GM19023 (cell line): ENCODE data around the gene CASP5.
"Not testable (repeated sequence)": the region's sequence is repeated elsewhere in the genome, so short reads cannot be mapped to it uniquely, and the experiment has no call there.

Experiments
- ATAC-seq: cut with Tn5 transposase; IDR thresholded peaks from one replicate; pipeline ENCODE4 v1.9.1; 2021; ENCODE audit warnings: mild to moderate bottlenecking, moderate library complexity; ENCODE audit not compliant: unreplicated experiment

CASP5 gene

DNA sequence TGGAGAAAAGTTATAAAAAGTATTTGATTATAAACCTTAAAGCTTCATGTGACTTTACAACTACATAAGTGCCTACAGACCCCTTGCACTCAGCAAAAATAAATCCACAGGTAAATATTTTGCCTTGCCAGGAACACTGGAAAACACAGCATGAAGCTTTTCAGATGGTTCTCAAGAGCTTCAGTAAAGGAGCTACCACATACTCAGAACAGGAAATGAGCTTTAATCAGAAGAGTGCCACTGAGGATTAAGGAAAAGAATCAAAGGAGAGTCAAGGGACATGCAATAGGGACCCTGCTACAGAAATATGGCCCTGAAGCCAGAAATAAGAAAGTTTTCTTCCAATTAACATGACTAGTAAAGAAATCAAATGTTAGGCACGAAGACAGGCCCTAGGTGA lies 10.8 kb upstream of the CASP5 start:
- no peak for ATAC-seq

DNA sequence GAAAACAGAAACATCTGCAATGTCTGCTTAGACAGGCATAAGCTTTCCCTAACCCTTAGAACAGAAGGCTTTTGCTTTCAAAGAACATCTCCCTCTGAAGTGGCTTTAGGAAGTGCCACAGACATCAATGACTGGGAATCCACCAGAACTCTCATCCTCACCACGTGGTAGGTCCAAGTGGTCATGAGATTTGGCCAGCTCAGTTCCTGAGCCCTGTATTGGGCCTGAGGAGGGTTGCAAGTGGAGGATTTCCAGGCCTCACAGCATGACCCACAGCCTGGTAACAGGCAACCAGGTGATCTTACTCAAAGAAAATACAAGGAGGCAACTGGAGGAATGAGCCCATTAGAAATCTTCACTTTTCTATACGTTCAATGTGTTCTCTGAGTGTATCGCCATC lies 10.4 kb upstream of the CASP5 start:
- no peak for ATAC-seq

DNA sequence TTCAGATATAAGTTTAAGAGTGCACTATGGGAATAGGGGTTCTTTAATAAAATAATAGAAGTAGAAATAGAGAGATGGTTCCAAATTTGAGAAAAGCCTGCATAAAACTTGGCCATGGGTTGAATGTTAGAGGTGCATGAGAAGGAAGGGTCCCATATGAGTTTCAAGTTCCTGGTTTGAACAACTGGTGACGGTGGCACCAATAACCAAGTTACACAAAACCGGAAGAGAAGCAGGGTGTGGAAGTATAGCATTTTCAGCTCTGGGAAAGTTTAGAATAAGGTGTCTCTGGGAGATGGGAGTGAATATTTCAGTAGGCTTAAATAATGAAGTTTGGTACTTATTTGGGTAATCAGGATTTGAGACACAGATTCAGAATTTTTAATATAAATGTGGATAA lies 9.5 kb upstream of the CASP5 start:
- ATAC-seq = no peak

DNA sequence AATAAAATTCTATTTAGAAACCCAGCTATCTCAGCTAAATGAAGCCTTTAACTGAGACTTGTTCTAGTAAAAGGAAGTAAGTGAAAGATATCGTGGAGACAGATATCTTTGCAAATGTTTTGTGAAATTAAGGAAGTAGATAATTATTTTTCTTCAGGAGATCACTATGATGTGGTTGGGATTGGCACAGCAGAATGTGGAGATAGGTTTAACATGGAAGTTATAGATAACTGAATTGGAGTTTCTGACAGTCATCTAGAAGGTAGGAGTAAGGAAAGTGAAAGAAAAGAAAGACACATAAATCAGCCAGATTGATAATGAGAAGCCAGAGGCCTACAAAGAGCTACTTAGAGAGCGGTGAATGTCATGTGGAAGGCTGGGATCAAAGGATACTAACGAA lies 4.7 kb upstream of the CASP5 start:
- ATAC-seq = no peak

DNA sequence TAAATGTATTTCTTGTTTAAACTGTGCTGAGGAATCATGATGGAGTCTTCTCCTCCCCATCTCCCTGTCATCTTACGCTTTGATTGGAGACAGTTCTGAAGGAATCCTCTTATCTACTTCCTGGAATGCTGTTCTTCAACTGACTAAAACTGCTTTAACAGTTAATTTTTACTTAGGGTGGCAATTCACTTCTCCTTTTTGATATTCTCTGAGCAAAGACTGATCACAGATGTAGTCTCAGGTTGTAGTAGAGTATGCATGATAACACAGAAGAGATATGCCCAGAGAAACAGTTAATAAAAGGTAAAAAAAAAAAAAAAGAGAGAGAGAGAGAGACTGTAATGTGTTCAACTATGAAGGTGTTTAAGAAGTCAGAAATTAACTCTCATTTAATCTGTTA lies 1.4 kb upstream of the CASP5 start:
- ATAC-seq = no peak

DNA sequence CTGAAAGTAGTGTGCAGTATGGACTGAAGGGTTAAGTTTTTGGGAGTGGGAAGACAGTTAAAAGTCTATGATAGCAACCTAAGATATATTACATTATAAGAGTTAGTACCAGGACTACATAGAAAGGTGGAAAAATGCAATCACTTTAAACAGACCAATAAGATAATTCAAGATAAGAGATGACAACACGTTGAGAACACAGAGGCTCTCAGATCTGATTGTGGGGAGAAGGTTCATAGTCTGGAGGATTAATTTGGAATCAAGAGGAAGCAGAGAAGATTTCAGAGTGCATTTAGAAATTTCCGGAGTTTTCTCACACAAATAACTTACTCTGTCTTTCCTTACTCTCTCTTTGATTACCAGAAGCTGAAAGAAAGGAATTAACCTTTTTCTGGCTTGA lies 441 bp downstream of the CASP5 start:
- ATAC-seq = no peak

DNA sequence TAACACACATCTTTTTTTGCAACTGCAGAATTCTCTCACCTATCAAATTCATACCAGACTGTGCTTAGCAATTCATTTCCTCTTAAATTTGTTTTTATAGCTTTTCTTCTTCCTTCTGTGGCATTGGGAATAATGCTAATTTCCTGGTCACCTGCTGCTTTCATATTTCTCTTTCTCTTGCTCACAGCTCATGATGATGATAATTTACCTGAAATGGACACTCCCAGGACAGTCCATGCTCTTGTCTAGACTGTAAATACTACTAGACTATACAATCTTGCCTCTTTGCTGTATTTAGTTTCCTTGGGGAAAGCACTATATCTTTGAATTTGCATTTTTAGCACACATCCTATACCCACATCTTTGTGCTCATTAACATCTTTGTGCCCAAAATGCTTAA lies 15.5 kb downstream of the CASP5 start:
- ATAC-seq = no peak

DNA sequence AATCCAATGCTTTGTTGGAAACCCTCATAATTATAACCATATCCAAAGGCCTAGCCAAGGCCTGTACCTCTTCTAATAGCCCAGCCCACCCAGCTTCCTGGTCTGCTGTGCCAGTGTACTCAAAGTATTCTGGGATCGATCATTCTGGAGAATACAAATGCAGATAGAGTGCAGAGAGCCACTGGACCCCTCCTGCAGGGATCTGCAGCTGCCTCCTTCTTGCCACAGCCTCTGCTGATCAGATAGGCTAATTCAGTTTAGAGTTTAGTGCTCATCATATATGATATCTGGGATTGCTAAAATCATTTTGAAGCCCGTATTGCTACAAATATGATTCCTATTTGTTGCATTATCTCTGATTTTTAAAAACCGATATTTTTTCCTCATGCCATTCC lies 17.5 kb downstream of the CASP5 start:
- ATAC-seq = no peak

DNA sequence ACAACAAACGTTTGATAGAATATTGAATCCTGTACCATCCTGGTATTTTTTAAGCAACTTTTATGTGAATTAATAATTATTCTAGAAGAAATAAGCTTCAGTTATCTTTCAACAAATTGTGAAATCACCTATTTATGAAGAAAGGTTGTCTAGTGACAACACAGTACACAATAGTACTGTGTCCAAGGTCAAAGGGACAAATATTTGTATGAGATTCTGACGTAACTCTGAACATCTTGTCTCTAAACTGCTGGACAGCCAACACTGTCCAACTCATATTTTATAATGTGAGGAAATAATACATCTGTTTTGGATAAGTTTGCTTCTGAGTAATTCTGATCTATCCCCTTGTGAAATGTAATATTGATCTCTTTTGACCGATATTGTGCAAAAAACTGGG lies 18.9 kb downstream of the CASP5 start:
- no peak for ATAC-seq

DNA sequence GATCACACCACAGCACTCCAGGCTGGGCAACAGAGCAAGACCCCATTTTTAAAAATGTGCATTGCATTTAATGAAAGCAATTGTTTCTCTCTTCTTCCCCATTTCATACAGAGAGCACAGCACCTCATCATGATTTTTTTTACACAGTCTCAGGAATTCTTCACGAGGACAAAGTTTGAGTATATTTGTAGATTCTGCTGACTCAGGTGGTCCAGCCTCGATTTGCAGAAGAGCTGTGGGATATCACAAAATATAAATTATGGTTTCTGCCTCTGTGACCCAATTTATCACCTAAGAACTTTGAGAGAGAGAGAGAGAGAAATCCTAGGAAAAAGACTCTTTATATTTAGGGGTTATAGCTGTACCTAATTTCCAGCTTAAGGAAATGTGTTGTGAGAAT lies 19.8 kb downstream of the CASP5 start:
- ATAC-seq = no peak

DNA sequence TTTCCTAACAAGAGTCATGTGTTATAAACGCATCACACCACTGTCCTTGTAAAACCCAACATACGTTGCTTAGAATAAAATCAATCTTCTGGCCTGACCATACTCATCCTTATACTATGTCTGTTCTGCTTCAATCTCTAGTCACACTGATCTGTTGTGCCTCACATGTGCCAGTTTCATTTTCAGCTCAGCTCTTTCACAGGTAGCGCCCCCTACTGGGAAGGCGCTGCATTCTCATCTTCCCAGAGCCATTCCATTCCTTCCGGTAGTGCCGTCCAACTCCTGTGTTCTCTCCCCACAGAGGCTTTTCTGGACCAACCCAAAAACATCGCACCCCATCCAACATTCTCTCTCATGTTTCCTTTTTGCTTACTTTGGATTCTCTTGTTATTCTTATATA lies 22.2 kb downstream of the CASP5 start:
- peak; percentile 86 for ATAC-seq

DNA sequence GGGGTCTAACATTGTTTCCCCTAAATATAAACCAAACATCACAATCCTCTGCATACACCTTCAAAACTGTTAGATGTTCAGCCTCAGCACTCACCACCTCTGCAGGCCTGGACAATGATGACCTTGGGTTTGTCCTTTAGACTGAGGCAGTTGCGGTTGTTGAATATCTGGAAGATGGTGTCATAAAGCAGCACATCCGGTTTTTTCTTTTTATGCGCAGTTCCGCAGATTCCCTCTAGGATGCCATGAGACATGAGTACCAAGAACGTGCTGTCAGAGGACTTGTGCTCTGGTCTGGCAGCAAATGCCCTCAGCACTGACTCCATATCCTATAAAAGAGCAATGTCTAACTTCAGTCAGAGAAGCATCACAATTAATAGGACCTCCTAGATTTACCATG lies 22.8 kb downstream of the CASP5 start:
- no peak for ATAC-seq

DNA sequence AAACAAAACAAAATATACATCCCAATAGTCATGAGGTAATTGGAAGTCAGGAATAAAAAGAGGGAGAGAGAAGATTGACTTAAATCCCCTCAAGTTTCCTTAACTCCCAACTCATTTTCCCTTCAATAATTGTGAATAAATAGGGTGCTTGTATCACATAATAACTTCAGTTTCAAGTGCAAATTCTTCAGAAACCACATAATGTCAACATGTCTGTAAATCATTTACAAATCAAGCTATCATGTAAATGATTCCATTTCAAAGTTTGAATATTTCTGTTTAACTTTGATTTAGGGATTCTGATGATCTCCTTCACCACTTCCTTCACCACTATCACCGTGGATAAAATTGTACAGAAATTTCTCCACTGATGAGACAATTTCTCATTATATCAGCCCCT lies 23.2 kb downstream of the CASP5 start:
- no peak for ATAC-seq

DNA sequence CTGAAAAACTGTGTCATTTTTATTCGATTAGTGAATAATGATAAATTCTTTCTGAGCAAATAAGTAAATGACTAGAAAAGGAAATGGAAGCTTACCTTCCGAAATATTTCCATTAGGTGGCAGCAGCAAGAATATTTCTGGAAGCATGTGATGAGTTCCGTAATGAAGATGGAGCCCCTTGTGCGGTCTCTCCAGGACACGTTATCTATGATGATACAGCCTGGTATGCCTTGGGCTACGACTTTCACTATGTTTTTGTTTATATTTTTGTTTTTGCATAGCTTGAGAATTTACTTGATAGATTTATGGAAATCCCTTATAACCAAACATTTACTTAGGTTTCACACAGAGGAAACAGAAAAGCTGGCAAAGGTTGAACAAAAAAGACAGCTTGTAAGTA lies 25.7 kb downstream of the CASP5 start:
- ATAC-seq = no peak

DNA sequence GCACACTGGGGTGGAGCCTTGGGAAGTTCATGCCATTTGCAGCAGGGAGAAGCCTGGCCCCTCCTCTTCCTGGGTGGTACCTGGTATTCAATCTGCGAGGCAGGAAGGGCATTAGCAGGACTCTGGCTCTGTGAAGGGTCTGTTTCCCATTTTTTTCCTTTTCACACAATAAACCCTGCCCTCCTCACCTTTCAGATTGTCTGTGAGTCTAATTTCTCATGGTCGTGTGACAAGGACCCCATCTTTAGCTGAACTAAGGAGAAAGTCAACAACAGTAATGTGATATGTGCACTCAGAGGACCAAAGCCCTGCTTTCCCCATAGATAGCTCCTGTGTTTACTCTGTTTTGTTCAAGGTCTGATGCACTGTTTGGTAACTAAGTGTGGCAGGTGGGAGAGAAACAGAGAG lies 28.0 kb downstream of the CASP5 start:
- ATAC-seq = no peak

DNA sequence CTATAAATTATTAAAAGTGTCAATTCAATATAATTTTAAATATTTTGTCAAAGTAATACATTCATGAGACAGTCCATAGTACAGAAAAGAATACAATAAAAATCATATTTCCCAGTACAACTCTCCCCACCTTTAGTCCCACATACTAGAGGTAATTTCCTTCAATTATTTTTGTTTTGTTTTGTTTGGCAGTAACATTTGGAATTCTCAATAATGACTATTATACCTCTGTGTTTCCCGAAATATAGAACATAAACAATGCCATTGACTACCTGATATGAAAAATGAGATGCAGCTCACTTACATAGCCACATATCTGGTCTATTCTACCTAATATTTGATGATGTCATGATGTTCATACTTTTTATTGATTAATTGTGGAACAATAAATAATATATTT lies 30.2 kb downstream of the CASP5 start:
- no peak for ATAC-seq

DNA sequence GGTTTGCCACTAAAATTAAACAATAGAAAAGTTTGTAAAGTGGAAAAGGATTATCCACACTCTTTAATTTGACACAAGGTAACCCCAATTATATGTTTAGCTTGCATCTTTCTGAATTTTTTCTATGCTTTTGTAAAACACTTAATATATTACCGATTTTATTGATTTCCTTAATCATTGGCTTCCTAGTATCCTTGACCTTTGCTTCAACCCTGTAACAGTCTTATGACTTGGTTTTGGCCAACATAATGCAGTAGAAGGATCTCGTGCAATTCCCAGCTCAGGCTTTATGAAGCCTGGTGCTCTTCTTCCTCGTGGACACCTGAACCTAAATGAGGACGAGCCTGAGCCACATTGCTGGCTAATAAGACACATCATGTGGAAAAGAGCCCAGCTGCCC lies 31.0 kb downstream of the CASP5 start:
- ATAC-seq = no peak

DNA sequence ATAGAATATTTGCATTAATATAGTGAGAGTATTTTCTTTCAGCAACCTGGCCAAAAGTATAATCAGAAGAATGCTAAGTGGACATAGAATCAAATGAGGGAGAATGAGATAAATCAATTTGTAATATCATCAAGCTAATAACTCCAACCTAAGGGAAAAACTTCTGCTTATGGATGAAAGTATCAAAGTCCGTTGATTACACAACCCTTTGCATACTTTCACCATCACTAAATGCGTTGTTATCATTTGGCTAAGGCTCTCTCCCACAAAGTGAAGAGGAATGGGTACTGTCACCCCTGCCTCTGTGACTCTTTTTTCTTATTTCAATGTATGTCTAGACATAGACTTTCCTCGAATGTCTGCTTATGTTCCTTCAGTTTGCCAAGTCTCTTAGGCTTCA lies 38.2 kb downstream of the CASP5 start:
- ATAC-seq = no peak

DNA sequence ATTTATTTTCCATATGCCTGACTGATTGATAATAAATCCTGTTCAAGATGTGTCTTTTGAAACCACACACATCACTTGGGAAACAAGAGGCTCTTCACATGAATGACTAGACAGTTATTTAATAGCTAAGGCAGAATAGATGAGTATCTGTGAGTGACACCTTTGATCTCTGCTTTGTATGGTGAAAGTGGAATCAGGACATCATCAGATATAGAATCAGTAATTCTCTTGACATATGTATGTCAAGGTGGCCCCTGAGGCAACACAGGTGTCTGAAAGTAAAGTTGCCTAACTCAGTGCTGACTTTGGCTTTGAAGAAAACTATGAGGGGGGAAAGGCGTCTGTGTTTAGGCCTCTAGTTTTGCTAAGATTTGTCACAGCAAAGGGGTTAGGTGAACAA lies 43.1 kb downstream of the CASP5 start:
- no peak for ATAC-seq

DNA sequence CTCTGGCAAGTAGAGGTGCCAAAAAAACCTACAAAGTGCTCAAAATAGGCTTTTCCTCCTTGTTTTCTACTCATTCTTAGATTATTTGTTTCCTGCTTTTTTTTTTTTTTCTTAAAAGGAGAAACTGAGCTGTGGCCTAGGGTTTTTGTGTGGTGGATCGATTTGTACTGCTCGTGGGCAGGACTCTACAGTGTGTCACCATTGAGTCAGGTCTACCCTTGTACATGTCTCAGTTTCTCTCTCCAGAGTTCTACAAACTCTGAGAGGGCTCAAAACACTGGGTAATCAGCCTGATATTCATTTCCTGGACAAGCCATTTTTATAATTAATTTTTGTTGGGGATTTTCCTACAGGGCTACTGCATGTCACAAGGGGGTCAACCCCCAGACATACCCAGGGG lies 49.4 kb downstream of the CASP5 start:
- no peak for ATAC-seq

DNA sequence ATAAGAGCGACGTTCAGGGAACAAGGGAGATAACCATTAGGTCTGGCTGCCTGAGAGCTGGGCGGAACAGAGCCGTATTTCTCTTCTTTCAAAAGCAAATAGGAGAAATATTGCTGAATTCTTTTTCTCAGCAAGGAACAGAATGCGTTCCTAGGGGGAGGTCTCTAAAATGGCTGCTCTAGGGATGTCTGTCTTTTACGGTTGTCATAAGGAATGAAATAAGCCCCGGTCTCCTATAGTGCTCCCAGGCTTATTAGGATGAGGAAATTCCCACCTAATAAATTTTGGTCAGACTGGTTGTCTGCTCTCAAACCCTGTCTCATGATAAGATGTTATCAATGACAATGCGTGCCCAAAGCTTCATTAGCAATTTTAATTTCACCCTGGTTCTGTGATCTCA lies 50.0 kb downstream of the CASP5 start:
- not testable (repeated sequence) for ATAC-seq

DNA sequence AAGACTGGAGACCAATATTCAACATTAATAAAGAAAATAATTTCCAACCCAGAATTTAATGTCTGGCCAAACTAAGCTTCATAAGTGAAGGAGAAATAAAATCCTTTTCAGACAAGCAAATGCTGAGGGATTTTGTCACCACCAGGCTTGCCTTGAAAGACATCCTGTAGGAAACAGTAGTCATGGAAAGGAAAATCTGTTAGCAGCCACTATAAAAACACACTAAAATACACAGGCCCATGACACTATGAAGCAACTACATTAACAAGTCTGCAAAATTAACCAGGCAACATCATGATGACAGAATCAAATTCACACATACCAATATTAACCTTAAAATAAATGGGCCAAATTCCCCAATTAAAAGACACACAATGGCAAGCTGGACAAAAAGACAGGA lies 52.2 kb downstream of the CASP5 start:
- no peak for ATAC-seq

DNA sequence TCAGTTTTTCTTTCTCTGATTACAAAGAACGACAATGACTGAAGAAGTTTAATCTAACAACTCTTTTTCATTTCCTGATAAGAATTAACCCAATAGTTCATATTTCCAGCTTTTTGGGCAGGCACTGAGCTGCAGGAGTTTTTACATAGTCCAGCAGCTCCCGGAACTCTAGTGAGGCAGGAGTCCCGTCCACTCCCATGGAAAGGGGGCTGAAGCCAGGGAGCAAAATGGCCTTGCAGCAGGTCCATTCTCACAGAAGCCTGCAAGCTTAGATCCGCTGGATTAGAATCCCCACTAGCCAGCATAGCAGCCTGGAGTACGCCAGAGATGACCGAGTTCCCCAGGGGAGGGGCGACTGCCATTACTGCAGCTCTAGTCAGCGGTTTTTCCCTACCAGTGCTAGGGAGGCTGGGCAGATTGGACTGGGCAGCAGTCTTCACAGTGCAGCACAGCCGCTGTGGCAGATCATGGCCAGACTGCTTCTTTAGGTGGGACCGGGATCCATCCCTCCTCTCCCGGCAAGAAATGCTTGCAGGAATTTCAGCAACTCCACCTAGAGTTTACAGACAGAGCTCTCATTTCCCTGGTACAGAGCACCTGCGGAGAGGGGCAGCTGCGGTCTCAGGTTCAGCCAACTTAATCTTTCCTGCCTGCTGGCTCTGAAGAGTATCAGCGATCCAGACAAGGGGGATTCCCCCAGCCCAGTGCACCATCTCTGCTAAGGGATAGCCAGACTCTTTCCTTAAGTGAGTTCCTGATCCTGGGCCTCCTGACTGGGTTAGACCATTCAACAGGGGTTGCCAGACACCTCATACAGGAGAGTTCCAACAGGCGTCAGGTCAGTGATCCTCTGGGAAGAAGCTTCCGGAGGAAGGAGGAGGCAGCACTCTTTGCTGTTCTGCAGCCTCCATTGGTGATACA lies 53.9 kb downstream of the CASP5 start:
- ATAC-seq = no peak
